ENCODE results near the gene RNF220.

DNA sequence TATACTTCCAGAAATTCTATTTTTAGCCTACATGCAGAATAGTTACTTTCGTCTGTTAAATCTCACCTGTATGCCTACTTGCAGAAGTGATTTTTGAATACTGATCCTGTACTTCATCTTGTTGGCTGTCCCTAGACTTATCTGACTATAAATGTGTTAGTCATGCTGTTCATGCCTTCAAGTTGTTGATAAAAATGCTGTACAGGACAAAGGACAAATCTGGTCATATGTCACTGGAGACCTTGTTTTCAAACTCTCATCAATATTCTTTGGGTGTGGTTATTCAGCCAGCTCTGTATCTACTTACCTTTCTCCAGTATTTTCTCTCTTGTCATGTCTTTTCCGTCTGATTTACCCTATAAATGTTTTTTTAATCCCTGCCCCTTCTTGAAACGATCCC lies 132.9 kb downstream of the RNF220 start:
- no peak for TF ChIP-seq FOS (IDR thresholded peaks at IDR 0.05; ENCODE audit: low read depth, low read length)
- TF ChIP-seq CTCF (conservative IDR thresholded peaks at IDR 0.05; ENCODE audit: low read depth, low read length) = no peak
- no peak for TF ChIP-seq POLR2A (IDR thresholded peaks at IDR 0.05; ENCODE audit: low read depth, low read length)
- TF ChIP-seq CHD1 (IDR thresholded peaks at IDR 0.05; ENCODE audit: low read depth, low read length) = no peak
- TF ChIP-seq CEBPB (IDR thresholded peaks at IDR 0.05; ENCODE audit: low read depth, low read length) = no peak
- TF ChIP-seq MXI1 (IDR thresholded peaks at IDR 0.05; ENCODE audit: borderline replicate concordance, low read depth, low read length) = no peak
- no peak for TF ChIP-seq BHLHE40 (IDR thresholded peaks at IDR 0.05; ENCODE audit: low read depth, low read length)
- TF ChIP-seq MAZ (IDR thresholded peaks at IDR 0.05; ENCODE audit: borderline replicate concordance, low read depth, low read length) = no peak
- TF ChIP-seq, protein P1, sequence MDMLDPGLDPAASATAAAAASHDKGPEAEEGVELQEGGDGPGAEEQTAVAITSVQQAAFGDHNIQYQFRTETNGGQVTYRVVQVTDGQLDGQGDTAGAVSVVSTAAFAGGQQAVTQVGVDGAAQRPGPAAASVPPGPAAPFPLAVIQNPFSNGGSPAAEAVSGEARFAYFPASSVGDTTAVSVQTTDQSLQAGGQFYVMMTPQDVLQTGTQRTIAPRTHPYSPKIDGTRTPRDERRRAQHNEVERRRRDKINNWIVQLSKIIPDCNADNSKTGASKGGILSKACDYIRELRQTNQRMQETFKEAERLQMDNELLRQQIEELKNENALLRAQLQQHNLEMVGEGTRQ (IDR thresholded peaks at IDR 0.05; ENCODE audit: low read depth, low read length) = no peak
- TF ChIP-seq MAFK (IDR thresholded peaks at IDR 0.05; ENCODE audit: low read depth, low read length) = no peak
- no peak for TF ChIP-seq RAD21 (IDR thresholded peaks at IDR 0.05; ENCODE audit: low read length)
- TF ChIP-seq NFE2L2 (IDR thresholded peaks at IDR 0.05; ENCODE audit: low read depth, low read length) = no peak
- no peak for TF ChIP-seq RFX5 (IDR thresholded peaks at IDR 0.05; ENCODE audit: low read depth, low read length)
